ENCODE measurements around the gene CRKL.
"Not testable (repeated sequence)": the region's sequence is repeated elsewhere in the genome, so short reads cannot be mapped to it uniquely, and the experiment has no call there.

The CRKL gene

GRCh38 chr22:20899827-20900423 is 17.3 kb upstream of the CRKL start:
- DNase-seq (ENCODE audit: low read depth, low spot score) = no peak

GRCh38 chr22:20901093-20902033 is 15.8 kb upstream of the CRKL start:
- not testable (repeated sequence) for DNase-seq (ENCODE audit: low read depth, low spot score); H3K4me3 ChIP-seq (ENCODE audit: low read length)

More at GRCh38 chr22:20899827-20900423, 17.3 kb upstream of the CRKL start:
- H3K4me3 ChIP-seq (ENCODE audit: low read length) = no peak overlapping the region

- no peak for DNase-seq (ENCODE audit: low read depth, low spot score)
- H3K4me3 ChIP-seq (ENCODE audit: low read length) = no peak overlapping the region
Measured at GRCh38 chr22:20903093-20903492, 14.1 kb upstream of the CRKL start.

- no peak for DNase-seq (ENCODE audit: low read depth, low spot score)
- H3K4me3 ChIP-seq (ENCODE audit: low read length) = no peak overlapping the region
Measured at GRCh38 chr22:20904008-20904979, 12.9 kb upstream of the CRKL start.

GRCh38 chr22:20904980-20905355 is 12.2 kb upstream of the CRKL start:
- DNase-seq (ENCODE audit: low read depth, low spot score) = no peak
- no peak overlapping the region for H3K4me3 ChIP-seq (ENCODE audit: low read length)

GRCh38 chr22:20905415-20906386 is 11.5 kb upstream of the CRKL start:
- no peak overlapping the region for H3K4me3 ChIP-seq (ENCODE audit: low read length)
- no peak for DNase-seq (ENCODE audit: low read depth, low spot score)

- no peak overlapping the region for H3K4me3 ChIP-seq (ENCODE audit: low read length)
- DNase-seq (ENCODE audit: low read depth, low spot score) = no peak
Measured at GRCh38 chr22:20906387-20906767, 10.8 kb upstream of the CRKL start.

GRCh38 chr22:20908717-20909116 is 8.5 kb upstream of the CRKL start:
- not testable (repeated sequence) for H3K4me3 ChIP-seq (ENCODE audit: low read length); DNase-seq (ENCODE audit: low read depth, low spot score)

- no peak for DNase-seq (ENCODE audit: low read depth, low spot score)
- no peak overlapping the region for H3K4me3 ChIP-seq (ENCODE audit: low read length)
Measured at GRCh38 chr22:20909543-20910303, 7.5 kb upstream of the CRKL start.

GRCh38 chr22:20912494-20912893 is 4.7 kb upstream of the CRKL start:
- no peak for DNase-seq (ENCODE audit: low read depth, low spot score)
- no peak overlapping the region for H3K4me3 ChIP-seq (ENCODE audit: low read length)

- peak overlapping the region; percentile 94 for H3K4me3 ChIP-seq (ENCODE audit: low read length)
- DNase-seq (ENCODE audit: low read depth, low spot score) = no peak
Measured at GRCh38 chr22:20918663-20919218, 1.5 kb downstream of the CRKL start.

- no peak overlapping the region for H3K4me3 ChIP-seq (ENCODE audit: low read length)
- DNase-seq (ENCODE audit: low read depth, low spot score) = no peak
Measured at GRCh38 chr22:20919718-20920117, 2.5 kb downstream of the CRKL start.

- no peak overlapping the region for H3K4me3 ChIP-seq (ENCODE audit: low read length)
- no peak for DNase-seq (ENCODE audit: low read depth, low spot score)
Measured at GRCh38 chr22:20920881-20921203, 3.6 kb downstream of the CRKL start.

- DNase-seq (ENCODE audit: low read depth, low spot score) = no peak
- no peak overlapping the region for H3K4me3 ChIP-seq (ENCODE audit: low read length)
Measured at GRCh38 chr22:20922141-20922751, 5.0 kb downstream of the CRKL start.

GRCh38 chr22:20926243-20926642 is 9.0 kb downstream of the CRKL start:
- H3K4me3 ChIP-seq (ENCODE audit: low read length) = no peak overlapping the region
- DNase-seq (ENCODE audit: low read depth, low spot score) = no peak

- no peak for DNase-seq (ENCODE audit: low read depth, low spot score)
- H3K4me3 ChIP-seq (ENCODE audit: low read length) = no peak overlapping the region
Measured at GRCh38 chr22:20927940-20928572, 10.8 kb downstream of the CRKL start.

GRCh38 chr22:20928573-20928967 is 11.4 kb downstream of the CRKL start:
- H3K4me3 ChIP-seq (ENCODE audit: low read length) = no peak overlapping the region
- no peak for DNase-seq (ENCODE audit: low read depth, low spot score)

All from Jurkat, Clone E6-1 (cell line).